Right renal cortex interstitium (tissue), 3 donors: Measurements from ENCODE around the gene POC1B. TPM values are rescaled to one million over a fixed set of nuclear protein-coding genes. Genes with fewer than 3 reads are reported as not detected.

Experiments used
- DNase-seq, 3 donors: peaks; one replicate each; pipeline ENCODE4 v3.0.0-alpha.2; 2013; ENCODE audit warnings: low read depth in 3 of 3, low spot score in 2 of 3
- polyA plus RNA-seq, 3 donors: library from polyadenylated mRNA; unstranded; fragments of 120-200 nt; gene quantifications; one replicate each; pipeline ENCODE4 v1.2.1, GENCODE V29; 2013; ENCODE audit not compliant: insufficient read length in 3 of 3

POC1B gene
- 10 to 100 TPM; 20.5 to 22.5 (median 21.3) TPM for polyA plus RNA-seq

DNA sequence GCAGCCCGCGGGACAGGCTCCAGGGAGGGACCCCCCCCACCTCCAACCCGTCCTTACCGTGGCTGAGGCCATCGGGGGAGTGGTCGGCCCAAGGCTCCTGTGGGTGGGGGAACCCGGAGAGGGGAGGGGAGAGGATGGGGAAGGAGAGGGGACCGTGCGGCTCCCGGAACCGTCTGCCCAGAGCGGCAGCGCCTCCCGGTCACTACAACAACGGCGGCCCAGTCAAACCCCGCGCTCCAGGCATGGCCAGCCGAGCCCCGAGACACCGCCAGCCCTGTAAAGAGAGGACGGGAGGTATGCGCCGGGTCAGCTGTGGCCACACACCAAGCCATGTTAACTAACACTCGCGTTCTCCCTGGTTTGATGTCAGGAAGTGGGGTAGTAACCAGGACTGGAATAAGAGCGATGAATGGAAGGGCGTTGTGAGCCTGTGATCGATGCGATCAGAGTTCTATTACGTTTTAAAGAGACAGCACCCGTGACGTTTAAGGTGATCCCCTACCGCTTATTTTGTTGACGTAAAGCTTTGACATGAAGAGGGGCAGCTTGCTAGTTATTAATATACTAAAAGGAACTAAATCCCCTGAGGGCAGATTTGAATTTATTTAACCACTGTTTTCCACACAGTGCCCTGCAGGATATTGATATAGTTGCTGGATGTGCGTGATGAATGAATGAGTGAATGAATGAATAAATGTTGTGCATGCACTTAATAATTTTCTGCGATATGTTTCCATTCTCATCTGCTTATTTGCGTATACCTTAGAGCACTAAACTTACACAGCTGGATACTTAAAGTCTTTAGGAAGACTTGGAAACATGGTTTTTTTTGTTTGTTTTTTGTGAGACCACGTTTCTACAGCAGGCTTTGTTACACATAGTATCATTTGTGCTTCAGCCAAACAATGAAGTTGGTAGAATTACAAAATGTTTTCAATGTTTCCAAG, at the start of gene POC1B:
Gene POC1B (minus strand): TSS at position 224 of the 947 bp plus-strand sequence. CDS start 152 bp downstream, at position 72.
- peak in 2 of 3 donors; percentile 53 to 61 for DNase-seq

- DNase-seq, result no peak
These were observed 49.5 kb upstream of the POC1B start for GRCh38 chr12:89575374-89575773.

DNA sequence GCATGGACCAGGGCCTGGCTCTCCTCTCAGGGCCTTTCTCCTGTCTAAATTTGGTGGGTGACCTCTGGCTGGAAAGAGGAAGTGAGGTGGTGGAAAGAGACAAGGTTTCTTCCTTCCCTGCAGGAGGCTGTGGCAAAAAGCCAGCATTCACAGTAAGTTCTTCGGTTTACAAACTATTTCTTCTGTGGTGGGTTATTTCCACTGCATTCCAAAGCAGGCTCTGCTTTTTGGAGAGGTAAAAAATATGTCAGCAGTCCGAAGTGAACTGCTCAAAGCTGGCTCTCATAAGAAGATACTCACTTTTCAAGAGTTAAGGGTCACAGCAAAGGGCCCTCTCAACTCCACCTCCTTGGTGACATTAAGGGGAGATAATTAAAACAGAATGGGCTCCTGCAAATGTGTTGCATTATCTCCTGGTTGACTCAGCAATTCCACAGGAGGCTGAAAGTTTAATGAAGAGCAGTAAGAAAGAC, 48.9 kb upstream of the POC1B start:
- DNase-seq, result peak in 1 of 3 donors; percentile 6

- DNase-seq, result no peak
These were observed 47.4 kb upstream of the POC1B start for GRCh38 chr12:89573051-89573810.

DNA sequence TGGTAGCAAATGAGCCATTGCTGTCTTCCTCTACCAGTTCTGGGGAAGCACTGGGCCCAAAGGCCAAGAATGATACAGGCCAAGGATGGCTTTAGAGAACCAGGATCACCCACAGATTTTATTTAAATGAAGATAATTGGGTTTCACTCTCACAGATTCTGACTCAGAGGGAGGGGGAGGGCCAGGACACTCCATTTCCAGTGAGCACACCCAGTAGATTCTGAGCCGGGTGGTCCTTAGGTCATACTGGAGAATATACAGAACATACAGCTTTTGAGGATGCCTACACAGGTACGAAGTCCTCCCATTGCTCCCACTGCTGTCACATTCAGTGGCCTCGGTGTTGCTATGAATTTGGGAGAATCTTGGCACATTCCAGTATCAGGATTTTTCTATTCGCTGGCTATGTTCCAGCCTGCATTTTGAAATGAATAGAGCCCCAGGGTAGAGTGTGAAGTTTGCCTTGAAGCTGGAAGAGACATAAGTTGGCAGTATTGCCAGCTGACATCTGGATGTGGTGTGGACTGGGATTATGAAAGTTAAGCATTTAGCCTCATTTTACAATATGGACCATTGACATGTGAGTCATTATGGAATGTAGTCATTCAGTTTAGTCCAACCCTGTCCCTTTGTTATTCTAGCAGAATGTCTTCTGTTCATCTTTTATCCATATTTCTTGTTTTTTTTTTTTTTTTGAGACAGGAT, 45.8 kb upstream of the POC1B start:
- DNase-seq, result no peak

GRCh38 chr12:89568484-89568883, 42.6 kb upstream of the POC1B start:
- no peak for DNase-seq

DNA sequence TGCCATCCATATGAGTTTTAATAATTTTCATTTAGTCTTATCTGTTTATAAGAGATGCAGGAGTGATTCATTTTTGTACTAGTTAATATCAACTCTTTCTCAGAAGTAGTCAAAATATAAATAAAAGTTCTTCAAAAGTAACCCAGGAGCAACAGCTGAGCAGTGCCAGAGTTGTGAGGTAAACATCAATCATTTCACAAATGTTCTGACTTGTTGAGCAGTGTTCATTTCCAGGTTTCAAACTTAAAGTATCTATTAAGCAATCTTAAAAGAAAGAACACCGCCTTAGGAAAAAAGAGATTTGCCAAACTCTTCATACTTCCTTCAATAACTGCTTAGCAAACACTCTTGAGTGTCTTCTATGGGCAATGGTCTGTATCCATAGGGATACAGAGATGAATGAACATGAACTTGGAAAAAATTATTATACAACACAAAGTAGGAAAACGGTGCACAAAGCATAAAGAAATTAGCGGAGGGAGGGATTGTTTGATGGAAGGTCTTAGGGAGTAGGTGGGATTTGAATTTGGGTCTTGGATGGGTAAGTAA, 41.9 kb upstream of the POC1B start:
- no peak for DNase-seq

DNA sequence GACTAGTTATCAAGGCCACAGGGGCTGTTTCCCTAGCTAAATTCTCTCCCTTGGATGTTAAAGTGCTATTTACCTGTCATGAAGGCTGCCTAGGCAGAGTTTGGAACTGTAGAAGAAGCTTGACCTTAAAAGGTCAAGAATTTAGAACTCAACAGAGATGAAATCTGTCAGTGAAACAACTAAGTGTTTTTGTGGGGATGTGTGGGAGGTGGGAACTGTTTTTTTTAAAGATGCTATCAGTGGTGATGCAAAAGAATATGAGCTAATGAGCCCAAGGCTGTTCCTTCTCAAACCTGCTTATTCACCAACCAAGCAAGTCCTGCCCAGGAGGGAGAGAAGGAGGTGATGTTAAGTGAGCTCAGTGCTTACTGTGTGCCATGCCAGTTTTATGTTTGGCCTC, 40.8 kb upstream of the POC1B start:
- no peak for DNase-seq

DNA sequence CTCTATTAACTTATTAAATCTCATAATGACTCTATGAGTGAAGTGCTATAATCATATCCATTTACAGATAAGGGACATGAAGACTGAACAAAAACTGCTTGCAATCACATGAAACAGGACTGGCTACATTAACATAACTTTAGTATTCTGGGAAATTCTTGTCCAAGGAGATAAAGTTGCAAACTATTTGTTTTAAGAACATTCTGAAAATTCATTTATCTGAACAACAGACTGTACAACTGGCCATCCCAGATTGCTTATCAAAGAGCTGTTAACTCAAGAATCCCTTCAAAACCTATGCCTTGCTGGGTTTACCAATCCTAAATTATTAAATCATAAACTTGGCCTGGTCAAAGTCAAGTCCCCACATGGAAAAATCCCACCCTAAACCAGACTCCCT, 39.2 kb upstream of the POC1B start:
- DNase-seq, result no peak

DNA sequence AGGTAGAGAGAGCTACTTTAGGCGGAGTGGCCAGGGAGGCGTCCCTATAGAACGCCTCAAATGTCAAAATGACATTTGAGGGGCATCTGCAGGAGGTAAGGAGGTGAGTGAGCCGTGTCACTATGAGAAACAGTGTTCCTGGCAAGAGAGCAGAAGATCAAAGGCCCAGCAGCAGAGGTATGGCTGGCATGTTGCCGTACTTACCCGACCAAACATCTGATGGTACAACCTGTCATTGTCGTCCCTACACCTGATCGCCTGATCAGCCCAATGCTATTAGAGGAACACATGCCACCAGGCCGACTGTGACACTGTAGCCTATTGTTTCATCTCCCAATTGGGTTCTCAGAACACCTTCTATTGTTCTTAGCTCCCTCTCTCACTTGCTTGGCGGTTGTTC, 33.9 kb upstream of the POC1B start:
- no peak for DNase-seq

DNA sequence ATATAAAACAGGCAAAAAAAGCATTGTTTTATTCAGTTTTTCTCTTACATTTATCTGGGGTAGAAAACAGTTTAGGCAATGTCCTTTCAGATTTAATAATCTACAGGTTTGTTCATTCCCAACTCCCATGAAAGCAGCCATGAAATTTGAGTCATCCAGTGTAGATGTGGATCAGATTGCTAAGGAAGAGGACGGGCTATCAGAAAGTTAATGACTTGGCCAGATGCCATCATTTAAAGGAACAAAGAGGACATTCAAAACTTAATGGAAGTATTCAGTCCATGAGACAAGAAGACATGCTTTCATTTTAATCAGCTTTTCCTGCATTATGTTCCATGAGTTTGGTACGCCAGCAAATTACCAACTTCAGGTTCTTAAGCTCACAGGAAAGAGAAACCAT, 31.1 kb upstream of the POC1B start:
- no peak for DNase-seq

GRCh38 chr12:89552376-89552775, 26.5 kb upstream of the POC1B start:
- DNase-seq, result no peak

GRCh38 chr12:89551747-89552146, 25.9 kb upstream of the POC1B start:
- DNase-seq, result no peak

DNA sequence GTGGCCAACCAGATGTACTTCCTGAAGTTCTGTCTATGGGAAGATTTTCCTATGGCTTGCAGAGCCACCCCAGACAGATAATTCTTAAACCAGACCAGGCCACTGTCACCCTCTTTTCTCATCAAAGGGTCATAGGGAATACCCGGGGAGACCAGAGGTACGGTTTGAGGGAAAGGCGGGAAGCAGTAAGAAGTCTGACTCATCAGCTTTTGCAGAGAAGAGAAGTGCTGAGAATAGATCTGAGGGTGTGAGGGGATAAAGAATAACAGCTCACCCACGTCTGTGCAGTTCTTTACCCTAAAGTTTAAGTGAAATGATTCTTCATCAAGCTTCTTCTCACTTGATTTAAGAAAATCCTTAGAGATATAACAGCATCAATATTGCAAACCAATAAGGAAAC, 21.3 kb upstream of the POC1B start:
- no peak for DNase-seq

DNA sequence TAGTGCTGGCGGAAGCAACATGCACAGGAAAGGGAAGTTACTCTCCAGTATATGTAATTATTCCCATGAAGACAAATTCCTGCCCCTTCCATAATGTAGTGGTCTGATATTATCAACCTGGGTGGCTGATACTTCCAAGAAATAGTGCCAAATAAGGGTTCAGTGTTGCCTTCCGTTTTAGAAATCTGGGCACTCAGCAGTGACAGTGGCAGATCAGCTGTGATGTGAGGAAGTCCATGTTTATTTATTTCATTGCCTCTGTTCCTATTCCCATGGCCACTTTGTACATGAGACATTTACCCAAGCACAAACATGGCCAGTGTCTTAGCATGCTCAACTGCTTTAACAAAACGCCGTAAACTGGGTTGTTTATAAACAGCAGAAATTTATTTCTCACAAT, 20.3 kb upstream of the POC1B start:
- no peak for DNase-seq

GRCh38 chr12:89544681-89545184, 18.9 kb upstream of the POC1B start:
- DNase-seq, result no peak

GRCh38 chr12:89544022-89544421, 18.2 kb upstream of the POC1B start:
- no peak for DNase-seq

GRCh38 chr12:89542912-89543592, 17.2 kb upstream of the POC1B start:
- DNase-seq, result peak in 2 of 3 donors; percentile 77 to 79

DNA sequence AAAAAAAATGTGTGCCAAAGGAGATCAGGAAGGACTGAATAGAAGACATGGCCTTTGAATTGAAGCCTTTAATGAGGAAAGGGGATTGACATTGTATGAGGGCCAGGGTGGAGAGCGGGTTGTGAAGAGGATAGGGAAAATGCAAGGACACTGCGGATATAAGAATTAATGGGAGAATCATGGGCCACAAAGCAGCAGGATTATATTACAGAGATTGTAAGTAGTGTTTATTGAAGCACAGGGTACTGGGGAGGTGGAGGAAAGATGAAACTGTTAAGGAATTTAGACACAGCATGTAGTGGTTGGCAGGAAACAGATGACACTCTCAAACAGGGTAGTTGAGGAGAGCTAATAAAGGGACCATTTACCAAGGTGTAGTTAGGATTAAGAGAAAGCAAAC, 16.4 kb upstream of the POC1B start:
- DNase-seq, result no peak

DNA sequence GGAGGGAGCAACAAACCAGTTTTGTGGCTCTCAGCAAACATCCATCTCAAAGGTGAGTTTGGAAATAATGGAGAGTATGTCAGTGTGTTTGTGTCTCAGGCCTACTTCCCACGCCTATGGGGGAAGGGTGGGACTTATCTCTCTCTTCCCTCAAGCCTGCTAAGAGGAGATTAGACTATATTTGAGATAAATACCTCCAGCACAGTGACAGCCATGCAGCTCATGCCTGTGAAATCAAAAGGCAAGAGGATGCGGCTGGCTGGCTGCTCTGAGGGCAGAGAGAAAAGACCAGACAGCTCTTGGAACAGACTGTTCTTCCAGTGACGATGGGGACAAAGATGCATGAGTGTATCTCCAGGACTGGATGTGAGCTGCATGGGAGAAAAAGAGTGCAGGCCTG, 14.7 kb upstream of the POC1B start:
- no peak for DNase-seq
